Raji (cell line): ENCODE results near the gene AREL1.
A peak's percentile ranks its signal among the peaks of the same experiment; 100 is the strongest.

Experiments
- POLR2A ChIP-seq: IDR thresholded peaks from 2 replicates; pipeline ENCODE4 v1.6.1; 2011; ENCODE audit warnings: low read depth, low read length, control low read depth; ENCODE audit not compliant: insufficient read depth

Gene AREL1

GRCh38 chr14:74712499-74713394 is at the start of gene AREL1, which contains the start of gene FCF1:
Gene AREL1, minus strand, starts transcription at chr14:74713080. Its CDS starts 27,465 bp downstream, at chr14:74685615.
Gene FCF1, plus strand, starts transcription at chr14:74713144. Its CDS starts 54 bp downstream, at chr14:74713198.
- peak; percentile 86 for TF ChIP-seq POLR2A

GRCh38 chr14:74756326-74756725 is 43.4 kb upstream of the AREL1 start:
- no peak for TF ChIP-seq POLR2A

GRCh38 chr14:74754899-74755298 is 42.0 kb upstream of the AREL1 start:
- TF ChIP-seq POLR2A, result no peak

GRCh38 chr14:74754157-74754556 is 41.3 kb upstream of the AREL1 start:
- no peak for TF ChIP-seq POLR2A

- TF ChIP-seq POLR2A, result no peak
These were observed 34.4 kb upstream of the AREL1 start for GRCh38 chr14:74747237-74747636.

- no peak for TF ChIP-seq POLR2A
These were observed 26.6 kb upstream of the AREL1 start for GRCh38 chr14:74739293-74740030.

- no peak for TF ChIP-seq POLR2A
These were observed 25.0 kb upstream of the AREL1 start for GRCh38 chr14:74737753-74738325.

GRCh38 chr14:74735125-74735524 is 22.2 kb upstream of the AREL1 start:
- TF ChIP-seq POLR2A, result no peak

- no peak for TF ChIP-seq POLR2A
These were observed 20.3 kb upstream of the AREL1 start for GRCh38 chr14:74733221-74733620.

- TF ChIP-seq POLR2A, result no peak
These were observed 19.5 kb upstream of the AREL1 start for GRCh38 chr14:74732387-74732786.

GRCh38 chr14:74723134-74723533 is 10.3 kb upstream of the AREL1 start:
- TF ChIP-seq POLR2A, result no peak

- TF ChIP-seq POLR2A, result no peak
These were observed 7.6 kb upstream of the AREL1 start for GRCh38 chr14:74720526-74720925.

GRCh38 chr14:74713395-74713735 is 485 bp upstream of the AREL1 start:
- TF ChIP-seq POLR2A, result no peak

- no peak for TF ChIP-seq POLR2A
These were observed 1.2 kb downstream of the AREL1 start for GRCh38 chr14:74711651-74712050.

GRCh38 chr14:74710480-74710879 is 2.4 kb downstream of the AREL1 start:
- no peak for TF ChIP-seq POLR2A
